ENCODE results near the gene HBE1. TPM values are rescaled to one million over a fixed set of nuclear protein-coding genes. Genes with fewer than 3 reads are reported as not detected.

Gene HBE1
- total and polyA plus RNA-seq, 2 experiments from 2014 or later, result not detected

DNA sequence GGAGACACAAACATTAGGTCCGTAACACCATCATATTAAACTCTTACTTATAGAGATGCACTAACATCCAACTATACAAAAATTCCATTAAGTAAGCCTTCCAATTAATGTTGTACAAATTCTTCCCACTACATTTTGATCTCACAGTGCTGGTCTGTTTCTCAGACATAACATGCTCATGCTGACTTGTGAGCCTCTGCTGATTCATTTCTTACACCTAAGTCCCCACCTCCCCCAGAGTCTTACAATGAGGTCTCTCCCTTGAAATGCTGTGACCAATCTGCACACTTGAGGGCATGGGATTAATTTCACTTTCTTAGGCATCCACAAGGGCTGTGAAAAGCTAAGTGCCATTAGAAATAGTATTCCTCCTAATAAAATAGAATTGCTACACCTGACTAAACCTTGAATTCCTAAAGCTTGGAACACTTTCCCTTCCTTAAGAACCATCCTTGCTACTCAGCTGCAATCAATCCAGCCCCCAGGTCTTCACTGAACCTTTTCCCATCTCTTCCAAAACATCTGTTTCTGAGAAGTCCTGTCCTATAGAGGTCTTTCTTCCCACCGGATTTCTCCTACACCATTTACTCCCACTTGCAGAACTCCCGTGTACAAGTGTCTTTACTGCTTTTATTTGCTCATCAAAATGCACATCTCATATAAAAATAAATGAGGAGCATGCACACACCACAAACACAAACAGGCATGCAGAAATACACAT is 22.1 kb downstream of the HBE1 start (continued):
- TF ChIP-seq, protein P1, sequence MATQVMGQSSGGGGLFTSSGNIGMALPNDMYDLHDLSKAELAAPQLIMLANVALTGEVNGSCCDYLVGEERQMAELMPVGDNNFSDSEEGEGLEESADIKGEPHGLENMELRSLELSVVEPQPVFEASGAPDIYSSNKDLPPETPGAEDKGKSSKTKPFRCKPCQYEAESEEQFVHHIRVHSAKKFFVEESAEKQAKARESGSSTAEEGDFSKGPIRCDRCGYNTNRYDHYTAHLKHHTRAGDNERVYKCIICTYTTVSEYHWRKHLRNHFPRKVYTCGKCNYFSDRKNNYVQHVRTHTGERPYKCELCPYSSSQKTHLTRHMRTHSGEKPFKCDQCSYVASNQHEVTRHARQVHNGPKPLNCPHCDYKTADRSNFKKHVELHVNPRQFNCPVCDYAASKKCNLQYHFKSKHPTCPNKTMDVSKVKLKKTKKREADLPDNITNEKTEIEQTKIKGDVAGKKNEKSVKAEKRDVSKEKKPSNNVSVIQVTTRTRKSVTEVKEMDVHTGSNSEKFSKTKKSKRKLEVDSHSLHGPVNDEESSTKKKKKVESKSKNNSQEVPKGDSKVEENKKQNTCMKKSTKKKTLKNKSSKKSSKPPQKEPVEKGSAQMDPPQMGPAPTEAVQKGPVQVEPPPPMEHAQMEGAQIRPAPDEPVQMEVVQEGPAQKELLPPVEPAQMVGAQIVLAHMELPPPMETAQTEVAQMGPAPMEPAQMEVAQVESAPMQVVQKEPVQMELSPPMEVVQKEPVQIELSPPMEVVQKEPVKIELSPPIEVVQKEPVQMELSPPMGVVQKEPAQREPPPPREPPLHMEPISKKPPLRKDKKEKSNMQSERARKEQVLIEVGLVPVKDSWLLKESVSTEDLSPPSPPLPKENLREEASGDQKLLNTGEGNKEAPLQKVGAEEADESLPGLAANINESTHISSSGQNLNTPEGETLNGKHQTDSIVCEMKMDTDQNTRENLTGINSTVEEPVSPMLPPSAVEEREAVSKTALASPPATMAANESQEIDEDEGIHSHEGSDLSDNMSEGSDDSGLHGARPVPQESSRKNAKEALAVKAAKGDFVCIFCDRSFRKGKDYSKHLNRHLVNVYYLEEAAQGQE (IDR thresholded peaks at IDR 0.05; ENCODE audit: unreplicated experiment), result no peak
- no peak for TF ChIP-seq CREB1 (CRISPR knock-in tag; IDR thresholded peaks at IDR 0.05; ENCODE audit: low read depth)
- no peak for TF ChIP-seq JUNB (IDR thresholded peaks at IDR 0.05; ENCODE audit: unreplicated experiment)
- no peak for TF ChIP-seq EZH2phosphoT487 (IDR thresholded peaks at IDR 0.05; ENCODE audit: unreplicated experiment)

- Histone ChIP-seq H2AFZ (peak overlapping the region; percentile 3; the same call in 1 of the 2 replicates), H3F3A (replicated peaks; ENCODE audit: low read depth) (no peaks in the 10 kb centered on the region), H3K27me3 (ENCODE audit: insufficient read depth) (no peaks in the 10 kb centered on the region), H4K20me1 (replicated peaks; ENCODE audit: insufficient read depth) (no peaks in the 10 kb centered on the region), H3K9me2 (ENCODE audit: insufficient read depth) (0 out of 2 replicates have a peak, but pooled peaks cover 2% of the 10 kb centered on the region), H3K27ac (ENCODE audit: low read depth) (no peak overlapping the region), H3K4me3 (no peak overlapping the region), H3K36me3 (ENCODE audit: insufficient read depth) (no peaks in the 10 kb centered on the region), H3K4me2 (no peak overlapping the region), H3K4me1 (ENCODE audit: insufficient read depth) (no peaks in the 10 kb centered on the region), H3K79me2 (replicated peaks; ENCODE audit: insufficient read depth) (no peaks in the 10 kb centered on the region)
- Mint-ChIP-seq H3K4me3 (no peak overlapping the region), H3K27me3 (ENCODE audit: insufficient read depth, low read depth, poor library complexity) (peaks cover 11% of the 10 kb centered on the region), H3K9me3 (no peaks in the 10 kb centered on the region), H3K27ac (no peak overlapping the region), H3K36me3 (ENCODE audit: low read depth) (no peaks in the 10 kb centered on the region), H3K4me1 (no peaks in the 10 kb centered on the region)
- no peak for ATAC-seq
- no peak for DNase-seq (ENCODE audit: low spot score)
- TF ChIP-seq EZH2 (IDR thresholded peaks at IDR 0.05; ENCODE audit: low read depth, unreplicated experiment), result no peak
- TF ChIP-seq POLR2AphosphoS5 (IDR thresholded peaks at IDR 0.05; ENCODE audit: low read depth), result no peak
- no peak for TF ChIP-seq JUNB (IDR thresholded peaks at IDR 0.05; ENCODE audit: unreplicated experiment)
- TF ChIP-seq EZH2phosphoT487 (IDR thresholded peaks at IDR 0.05; ENCODE audit: unreplicated experiment), result no peak
- TF ChIP-seq CREB1 (CRISPR knock-in tag; IDR thresholded peaks at IDR 0.05; ENCODE audit: low read depth), result no peak
- no peak for TF ChIP-seq NANOG (IDR thresholded peaks at IDR 0.05; ENCODE audit: borderline replicate concordance)
- TF ChIP-seq CTCF (conservative IDR thresholded peaks at IDR 0.05; ENCODE audit: low read depth in 2 of 2), result no peak
- no peak for TF ChIP-seq ZNF114 (CRISPR knock-in tag; IDR thresholded peaks at IDR 0.05)
- TF ChIP-seq, protein P1 (IDR thresholded peaks at IDR 0.05; ENCODE audit: unreplicated experiment), result no peak
- no peak for TF ChIP-seq ZNF331 (CRISPR knock-in tag; IDR thresholded peaks at IDR 0.05; ENCODE audit: low read depth)
- TF ChIP-seq, protein P2, sequence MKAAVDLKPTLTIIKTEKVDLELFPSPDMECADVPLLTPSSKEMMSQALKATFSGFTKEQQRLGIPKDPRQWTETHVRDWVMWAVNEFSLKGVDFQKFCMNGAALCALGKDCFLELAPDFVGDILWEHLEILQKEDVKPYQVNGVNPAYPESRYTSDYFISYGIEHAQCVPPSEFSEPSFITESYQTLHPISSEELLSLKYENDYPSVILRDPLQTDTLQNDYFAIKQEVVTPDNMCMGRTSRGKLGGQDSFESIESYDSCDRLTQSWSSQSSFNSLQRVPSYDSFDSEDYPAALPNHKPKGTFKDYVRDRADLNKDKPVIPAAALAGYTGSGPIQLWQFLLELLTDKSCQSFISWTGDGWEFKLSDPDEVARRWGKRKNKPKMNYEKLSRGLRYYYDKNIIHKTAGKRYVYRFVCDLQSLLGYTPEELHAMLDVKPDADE (IDR thresholded peaks at IDR 0.05), result no peak
Observed at GRCh38 chr11:5246772-5247471, 22.8 kb downstream of the HBE1 start.
